OCI-LY1 (cell line): ENCODE results near the gene CTNND2.

Experiments used
- H2AFZ ChIP-seq: fragments of 200-600 bp; sonication (generic), shearing (Covaris generic); 2 replicates; pipeline ENCODE4 v1.6.0; 2014; ENCODE audit warnings: antibody characterized with exemption, mild to moderate bottlenecking, low read length
- H3F3A ChIP-seq: fragments of 200-600 bp; sonication (generic), shearing (Covaris generic); 2 replicates; pipeline ENCODE4 v1.6.0; 2014; ENCODE audit warnings: mild to moderate bottlenecking, antibody characterized with exemption, low read length, moderate library complexity; ENCODE audit not compliant: insufficient read depth
- H3K27ac ChIP-seq: fragments of 200-600 bp; sonication (generic); 2 replicates; pipeline ENCODE4 v1.5.1; 2014; ENCODE audit warnings: low read length, mixed run types, mild to moderate bottlenecking, low read depth; ENCODE audit not compliant: poor library complexity, severe bottlenecking
- H3K27me3 ChIP-seq: fragments of 200-600 bp; sonication (generic); 2 replicates; pipeline ENCODE4 v1.6.0; 2014; ENCODE audit warnings: antibody characterized with exemption, mild to moderate bottlenecking, low read length, moderate library complexity; ENCODE audit not compliant: insufficient read depth
- H3K36me3 ChIP-seq: fragments of 200-600 bp; sonication (generic); 2 replicates; pipeline ENCODE4 v1.6.1; 2014; ENCODE audit warnings: mild to moderate bottlenecking, antibody characterized with exemption, low read length, moderate library complexity, mixed read lengths; ENCODE audit not compliant: insufficient read depth
- H3K4me1 ChIP-seq: fragments of 200-600 bp; sonication (generic); 2 replicates; pipeline ENCODE4 v1.5.1; 2014; ENCODE audit warnings: mild to moderate bottlenecking, low read length, moderate library complexity; ENCODE audit not compliant: insufficient read depth, severe bottlenecking
- H3K4me2 ChIP-seq: fragments of 200-600 bp; sonication (generic), shearing (Covaris generic); 2 replicates; pipeline ENCODE4 v1.6.1; 2014; ENCODE audit warnings: low read length
- H3K4me3 ChIP-seq: fragments of 200-600 bp; sonication (generic); 2 replicates; pipeline ENCODE4 v1.5.1; 2014; ENCODE audit warnings: low read length, low read depth, mild to moderate bottlenecking, mixed read lengths; ENCODE audit not compliant: poor library complexity, severe bottlenecking
- H3K79me2 ChIP-seq: fragments of 200-600 bp; shearing (Covaris generic); 2 replicates; pipeline ENCODE4 v1.6.1; 2016; ENCODE audit warnings: mixed run types, low read length, mixed read lengths; ENCODE audit not compliant: insufficient read depth
- H3K9ac ChIP-seq: fragments of 200-600 bp; sonication (generic), shearing (Covaris generic); 2 replicates; pipeline ENCODE4 v1.6.1; 2014; ENCODE audit warnings: mild to moderate bottlenecking, low read length, mixed read lengths
- H3K9me2 ChIP-seq: fragments of 200-600 bp; sonication (generic), shearing (Covaris generic); 2 replicates; pipeline ENCODE4 v1.6.1; 2014; ENCODE audit warnings: low read depth, mild to moderate bottlenecking, low read length, mixed read lengths
- H3K9me3 ChIP-seq: fragments of 200-600 bp; shearing (Covaris generic); 2 replicates; pipeline ENCODE4 v1.6.1; 2014; ENCODE audit warnings: low read length, mixed read lengths
- H4K20me1 ChIP-seq: fragments of 200-600 bp; sonication (generic), shearing (Covaris generic); 2 replicates; pipeline ENCODE4 v1.6.0; 2016; ENCODE audit warnings: mild to moderate bottlenecking, low read length; ENCODE audit not compliant: insufficient read depth
- EZH2 ChIP-seq: fragments of 200-600 bp; sonication (generic), shearing (Covaris generic); IDR thresholded peaks from 2 replicates; pipeline ENCODE4 v1.8.0; 2017; ENCODE audit warnings: borderline replicate concordance, mixed run types, mild to moderate bottlenecking, antibody characterized with exemption, low read length, moderate library complexity, mixed read lengths
- TF ChIP-seq, protein P1 (sequence below): fragments of 200-600 bp; sonication (generic), shearing (Covaris generic); IDR thresholded peaks from 2 replicates; pipeline ENCODE4 v1.5.1; 2017; ENCODE audit warnings: mild to moderate bottlenecking, antibody characterized with exemption, low read length, moderate library complexity, mixed read lengths

CTNND2 gene

DNA sequence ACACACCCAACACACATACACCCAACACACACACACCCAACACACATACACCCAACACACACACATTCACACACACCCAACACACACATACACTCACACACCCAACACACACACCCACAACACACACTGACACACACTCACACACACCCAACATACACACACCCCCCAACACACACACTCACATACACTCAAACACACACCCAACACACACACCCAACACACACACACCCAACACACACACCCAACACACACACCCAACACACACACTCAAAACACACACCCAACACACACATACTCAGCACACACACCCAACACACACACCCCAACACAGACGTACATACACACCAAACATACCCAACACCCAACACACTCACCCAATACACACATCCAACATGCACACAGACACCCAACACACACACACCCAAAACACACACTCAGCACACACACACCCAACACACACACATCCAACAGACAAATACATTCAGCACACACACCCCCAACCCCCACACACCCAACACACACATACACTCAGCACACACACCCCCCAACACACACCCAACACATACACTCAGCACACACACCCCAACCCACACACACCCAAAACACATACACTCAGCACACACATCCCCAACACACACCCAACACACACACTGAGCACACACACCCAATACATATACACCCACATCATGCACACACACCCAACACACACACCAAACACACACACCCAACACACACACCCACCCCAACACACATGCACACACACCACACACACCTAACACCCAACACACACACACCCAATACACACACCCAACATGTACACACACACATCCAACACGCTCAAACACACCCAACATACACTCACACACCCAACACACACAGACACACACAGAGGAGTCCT is 663.7 kb downstream of the CTNND2 start:
- Histone ChIP-seq H3K9ac (no peak overlapping the region), H3K27ac (no peak overlapping the region), H3K4me1 (no peaks in the 10 kb centered on the region), H3K27me3 (no peaks in the 10 kb centered on the region), H3K4me2 (no peak overlapping the region), H3F3A (no peaks in the 10 kb centered on the region), H2AFZ (no peak overlapping the region), H3K9me3 (no peaks in the 10 kb centered on the region), H4K20me1 (no peaks in the 10 kb centered on the region), H3K4me3 (no peak overlapping the region), H3K9me2 (no peaks in the 10 kb centered on the region), H3K36me3 (no peaks in the 10 kb centered on the region), H3K79me2 (no peaks in the 10 kb centered on the region)
- no peak for TF ChIP-seq EZH2
- TF ChIP-seq, protein P1, sequence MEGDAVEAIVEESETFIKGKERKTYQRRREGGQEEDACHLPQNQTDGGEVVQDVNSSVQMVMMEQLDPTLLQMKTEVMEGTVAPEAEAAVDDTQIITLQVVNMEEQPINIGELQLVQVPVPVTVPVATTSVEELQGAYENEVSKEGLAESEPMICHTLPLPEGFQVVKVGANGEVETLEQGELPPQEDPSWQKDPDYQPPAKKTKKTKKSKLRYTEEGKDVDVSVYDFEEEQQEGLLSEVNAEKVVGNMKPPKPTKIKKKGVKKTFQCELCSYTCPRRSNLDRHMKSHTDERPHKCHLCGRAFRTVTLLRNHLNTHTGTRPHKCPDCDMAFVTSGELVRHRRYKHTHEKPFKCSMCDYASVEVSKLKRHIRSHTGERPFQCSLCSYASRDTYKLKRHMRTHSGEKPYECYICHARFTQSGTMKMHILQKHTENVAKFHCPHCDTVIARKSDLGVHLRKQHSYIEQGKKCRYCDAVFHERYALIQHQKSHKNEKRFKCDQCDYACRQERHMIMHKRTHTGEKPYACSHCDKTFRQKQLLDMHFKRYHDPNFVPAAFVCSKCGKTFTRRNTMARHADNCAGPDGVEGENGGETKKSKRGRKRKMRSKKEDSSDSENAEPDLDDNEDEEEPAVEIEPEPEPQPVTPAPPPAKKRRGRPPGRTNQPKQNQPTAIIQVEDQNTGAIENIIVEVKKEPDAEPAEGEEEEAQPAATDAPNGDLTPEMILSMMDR: no peak

DNA sequence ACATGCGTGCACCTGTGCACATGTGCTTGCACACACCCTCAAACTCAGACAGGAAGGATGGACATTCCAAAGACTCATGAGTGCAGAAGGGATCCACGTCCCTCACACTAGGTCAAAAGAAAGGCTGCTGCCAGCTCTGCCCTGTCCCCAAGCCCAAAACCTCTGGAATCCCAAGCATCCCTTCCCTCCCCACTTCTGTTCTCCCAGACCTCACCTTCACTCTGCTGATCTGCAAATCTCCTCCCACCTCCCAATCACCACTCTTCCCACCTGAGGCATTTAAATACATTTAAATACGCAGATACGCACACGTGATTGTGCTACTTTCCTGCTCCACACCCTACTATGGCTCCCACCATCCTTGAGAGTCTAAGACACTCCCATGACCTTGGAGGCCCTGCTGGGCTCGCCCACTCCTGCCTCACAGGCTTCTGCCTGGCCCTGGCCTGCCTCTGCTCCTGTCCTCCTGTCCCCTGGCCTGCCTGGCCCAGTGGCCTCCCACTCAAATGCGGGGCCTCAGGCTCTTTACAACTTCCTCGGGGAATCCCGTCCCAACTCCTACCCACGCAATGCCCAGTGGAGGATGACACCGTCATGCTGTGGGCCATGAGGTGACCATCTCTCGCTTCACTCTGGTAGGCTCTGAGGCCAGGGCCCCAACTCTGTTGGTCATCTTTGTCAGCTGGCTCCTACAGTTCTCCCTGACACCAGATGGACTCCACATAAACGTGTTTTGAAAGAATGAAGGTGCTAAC is 664.8 kb downstream of the CTNND2 start:
- Histone ChIP-seq H3K9me3 (no peaks in the 10 kb centered on the region), H3K4me2 (no peak overlapping the region)

DNA sequence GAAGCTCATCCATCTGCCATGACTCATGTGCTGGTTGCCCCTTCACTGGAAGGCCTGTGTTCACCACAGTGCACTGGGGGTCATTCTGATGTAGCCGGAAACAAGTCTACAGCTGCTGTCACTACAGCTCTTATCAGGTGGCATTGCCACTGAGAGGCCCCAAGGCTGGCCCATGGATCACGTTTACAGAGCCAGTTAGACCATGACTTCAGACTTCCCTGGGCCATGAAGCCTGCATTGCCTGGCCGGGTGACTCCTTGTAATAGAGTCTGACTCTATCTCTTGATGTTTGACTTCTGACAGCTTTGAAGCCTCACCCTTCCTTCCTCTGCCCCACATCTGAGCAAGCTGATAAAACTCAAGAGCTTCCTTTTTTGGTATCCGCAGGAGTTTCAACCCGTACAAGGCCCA is 669.7 kb downstream of the CTNND2 start:
- no peaks in the 10 kb centered on the region for H3K9me3 ChIP-seq
- no peaks in the 10 kb centered on the region for H3K27me3 ChIP-seq
- no peaks in the 10 kb centered on the region for H3K9me2 ChIP-seq
- TF ChIP-seq, protein P1: no peak
- TF ChIP-seq EZH2: no peak
- no peaks in the 10 kb centered on the region for H4K20me1 ChIP-seq
- H3F3A ChIP-seq: no peaks in the 10 kb centered on the region
- H3K4me1 ChIP-seq: no peaks in the 10 kb centered on the region
- H3K27ac ChIP-seq: no peak overlapping the region
- no peak overlapping the region for H3K4me2 ChIP-seq
- no peaks in the 10 kb centered on the region for H3K79me2 ChIP-seq
- H3K36me3 ChIP-seq: no peaks in the 10 kb centered on the region
- H2AFZ ChIP-seq: no peak overlapping the region
- no peak overlapping the region for H3K9ac ChIP-seq
- H3K4me3 ChIP-seq: no peak overlapping the region

More for the DNA sequence above, 664.8 kb downstream of the CTNND2 start:
- TF ChIP-seq, protein P1: no peak
- TF ChIP-seq EZH2: no peak
- no peak overlapping the region for H2AFZ ChIP-seq
- no peaks in the 10 kb centered on the region for H3K27me3 ChIP-seq
- no peak overlapping the region for H3K4me3 ChIP-seq
- no peak overlapping the region for H3K27ac ChIP-seq
- no peak overlapping the region for H3K9ac ChIP-seq
- H4K20me1 ChIP-seq: no peaks in the 10 kb centered on the region
- no peaks in the 10 kb centered on the region for H3K79me2 ChIP-seq
- no peaks in the 10 kb centered on the region for H3F3A ChIP-seq
- no peaks in the 10 kb centered on the region for H3K4me1 ChIP-seq
- H3K9me2 ChIP-seq: no peaks in the 10 kb centered on the region
- H3K36me3 ChIP-seq: no peaks in the 10 kb centered on the region
